ENCODE measurements around the gene MRFAP1L1. TPM values are rescaled to one million over a fixed set of nuclear protein-coding genes. Genes with fewer than 3 reads are reported as not detected.

Gene MRFAP1L1
- total and polyA plus RNA-seq, 2 donors (not counting 3 experiments of a cell fraction or from before 2014, with no cell fraction given) = 28.7 to 42.0 TPM

GRCh38 chr4:6753103-6753560 is 43.5 kb upstream of the MRFAP1L1 start:
- ChIA-PET CTCF (no interaction called here), POLR2A (no interaction called here)
- FAIRE-seq = no peak
- BruUV-seq (replicated peaks) = no TSS peak
- no peaks in the 10 kb centered on the region for H4K20me1 ChIP-seq (replicated peaks; ENCODE audit: control insufficient read depth, extremely low read depth, insufficient read depth, low read length)
- no peak overlapping the region for H3K4me3 ChIP-seq (replicated peaks in 1 of 3; ENCODE audit: insufficient read depth in 1 of 3, low read depth in 1 of 3, low read length in 3 of 3)
- H2AFZ ChIP-seq (ENCODE audit: low read depth, low read length) = no peak overlapping the region
- peaks cover 6% of the 10 kb centered on the region for H3K4me1 ChIP-seq (ENCODE audit: control insufficient read depth, extremely low read depth, insufficient read depth, low read length)
- H3K36me3 ChIP-seq (ENCODE audit: control insufficient read depth in 2 of 2, extremely low read depth in 1 of 2, insufficient read depth in 2 of 2, low read length in 2 of 2) = no peaks in the 10 kb centered on the region
- no peaks in the 10 kb centered on the region for H3K9me3 ChIP-seq (replicated peaks; ENCODE audit: control insufficient read depth, insufficient read depth, low read length)
- no peaks in the 10 kb centered on the region for H3K9me1 ChIP-seq (replicated peaks; ENCODE audit: control insufficient read depth, extremely low read depth, insufficient read depth, low read length)
- H3K27me3 ChIP-seq (ENCODE audit: control insufficient read depth in 2 of 2, insufficient read depth in 2 of 2, low read length in 2 of 2) = no peaks in the 10 kb centered on the region
- no peak for DNase-seq (ENCODE audit: low read depth, low spot score)
- H3K4me2 ChIP-seq (ENCODE audit: insufficient read depth, low read length) = no peak overlapping the region
- intact Hi-C loops (cut with micrococcal nuclease) = no loop called here
- H3K79me2 ChIP-seq (ENCODE audit: control insufficient read depth, insufficient read depth, low read length) = no peaks in the 10 kb centered on the region
- no peak for TF ChIP-seq JUN (IDR thresholded peaks at IDR 0.05; ENCODE audit: borderline replicate concordance, insufficient read depth, insufficient read length, low read depth)
- no peak for TF ChIP-seq CTCF (IDR thresholded peaks at IDR 0.05; ENCODE audit: extremely low read depth in 1 of 2, insufficient read depth in 1 of 2, low read depth in 1 of 2, low read length in 2 of 2)
- no peak for TF ChIP-seq MYC (IDR thresholded peaks at IDR 0.05; ENCODE audit: low read depth, low read length)
- TF ChIP-seq POLR2A (IDR thresholded peaks at IDR 0.05; ENCODE audit: low read depth, low read length) = no peak
- no peak for TF ChIP-seq FOS (IDR thresholded peaks at IDR 0.05; ENCODE audit: borderline replicate concordance, insufficient read depth, low read length)
- no peak for TF ChIP-seq EZH2 (IDR thresholded peaks at IDR 0.05; ENCODE audit: borderline replicate concordance, low read depth, low read length, severe bottlenecking)
- no peak for TF ChIP-seq MAX (IDR thresholded peaks at IDR 0.05; ENCODE audit: insufficient read depth, insufficient read length)
- TF ChIP-seq GATA2 (IDR thresholded peaks at IDR 0.05; ENCODE audit: insufficient read depth, insufficient read length, low read depth, low read length) = no peak
- no peak for TF ChIP-seq POLR2AphosphoS5 (IDR thresholded peaks at IDR 0.05; ENCODE audit: insufficient read depth, low read depth, low read length)
- H3K9ac ChIP-seq (replicated peaks; ENCODE audit: extremely low read depth, insufficient read depth, low read length) = no peak overlapping the region
- no peak overlapping the region for H3K27ac ChIP-seq (ENCODE audit: insufficient read depth, low read depth, low read length)
- dilution Hi-C loops (cut with MboI; ENCODE audit: extremely low pct_ligation_motif_present, low sequenced_read_pairs) = no loop called here

Measured in endothelial cell of umbilical vein (primary cell).